ENCODE results near the gene BBS4. TPM values are rescaled to one million over a fixed set of nuclear protein-coding genes. Genes with fewer than 3 reads are reported as not detected.

Gene BBS4
- total RNA-seq, 1 donor from 2014 or later = 8.0 TPM

DNA sequence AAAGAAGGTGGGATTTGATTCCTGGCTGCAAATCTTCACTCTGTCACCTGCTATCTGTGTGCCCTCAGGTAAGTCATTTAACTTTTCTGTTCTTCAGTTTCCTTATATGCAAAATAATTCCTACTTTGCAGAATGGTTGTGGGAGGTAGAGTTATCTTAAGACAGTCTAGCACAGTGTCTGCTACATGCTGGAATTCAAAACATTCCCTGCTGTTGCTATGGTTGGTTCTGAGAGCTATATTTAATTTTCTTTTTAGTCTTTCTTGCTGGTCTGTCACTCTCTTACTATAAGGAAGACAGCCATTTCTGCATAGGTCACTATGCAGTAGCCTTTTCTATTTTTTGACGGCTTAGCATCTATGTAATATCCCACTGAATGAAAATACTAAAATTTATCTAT lies 101.5 kb downstream of the BBS4 start:
- DNase-seq (ENCODE audit: low spot score) (no peak), ATAC-seq (no peak)

Other genes with a start within 250 kb of the BBS4 start
- gene ARIH1, start 211.9 kb upstream of the BBS4 start, total RNA-seq = 65.9 TPM
- 1.4 TPM for gene GOLGA6B, start 31.5 kb upstream of the BBS4 start, total RNA-seq
- not detected for gene HIGD2B, start within 50 bp of the BBS4 start, total RNA-seq
- gene ADPGK, start 97.6 kb downstream of the BBS4 start, total RNA-seq = 17.8 TPM

Measured in left lobe of liver (tissue), 2 donors.